Sciatic nerve (tissue), 1 donor: Measurements from ENCODE around the gene GPR146. TPM values are rescaled to one million over a fixed set of nuclear protein-coding genes. Genes with fewer than 3 reads are reported as not detected.
A peak's percentile ranks its signal among the peaks of the same experiment; 100 is the strongest.

Experiments
- microRNA-seq: library from miRNA; unstranded; fragments of <30 nt; microRNA quantifications from one replicate; pipeline ENCODE4 v1.2.0, GENCODE V29; 2020
- total RNA-seq: library from RNA; stranded (reverse); fragmentation: NEBNext Ultra II Directional; extraction: Animal tissue kit (Norgen Biotek cat#: 25700); gene quantifications from one replicate; pipeline ENCODE4 v1.2.1, GENCODE V29; 2021
- donor health status: DM: no; HTN: no; CAD: no.

The GPR146 gene
- total RNA-seq, 1 donor from 2014 or later, result 50.5 TPM

Small RNA genes within 50 kb of the gene (microRNA-seq; reads per million reads assigned to microRNA genes)
- gene MIR339, result 569 reads per million, percentile 77 among the genes with 10 or more reads in this experiment

Other genes with a start within 250 kb of the GPR146 start
- gene SUN1, start 212.1 kb upstream of the GPR146 start, total RNA-seq, result 207 TPM
- 25.4 TPM for gene GET4, start 168.0 kb upstream of the GPR146 start, total RNA-seq
- gene ADAP1, start 89.9 kb upstream of the GPR146 start, total RNA-seq, result 42.8 TPM
- 18.3 TPM for gene COX19, start 69.0 kb upstream of the GPR146 start, total RNA-seq
- gene CYP2W1, start 61.4 kb upstream of the GPR146 start, total RNA-seq, result 1.6 TPM
- 11.1 TPM for gene GPER1, start 43.6 kb downstream of the GPR146 start, total RNA-seq
- gene ZFAND2A, start 115.7 kb downstream of the GPR146 start, total RNA-seq, result 24.7 TPM
- not detected for gene UNCX, start 188.3 kb downstream of the GPR146 start, total RNA-seq